GM23338 (cell line): Measurements from ENCODE around the gene AKR1B1. TPM values are rescaled to one million over a fixed set of nuclear protein-coding genes. Genes with fewer than 3 reads are reported as not detected.
A peak's percentile ranks its signal among the peaks of the same experiment; 100 is the strongest.

Source experiments
- ATAC-seq: fragments of 200-7000 bp; cut with Tn5 transposase; 3 replicates; pipeline ENCODE4 v1.9.1; 2020
- DNase-seq: peaks from one replicate; pipeline ENCODE4 v3.0.0-alpha.2; 2015; ENCODE audit warnings: low spot score
- H2AFZ ChIP-seq: fragments of 200-600 bp; sonication (generic); 2 replicates; pipeline ENCODE4 v1.8.0; 2016; ENCODE audit warnings: antibody characterized with exemption, mild to moderate bottlenecking, moderate library complexity
- H3F3A ChIP-seq: fragments of 200-600 bp; sonication (generic); replicated peaks from 2 replicates; pipeline ENCODE4 v1.8.0; 2017; ENCODE audit warnings: antibody characterized with exemption, mixed run types, low read depth
- H3K27ac ChIP-seq: fragments of 200-600 bp; sonication (generic); 2 replicates; pipeline ENCODE4 v1.6.1; 2016; ENCODE audit warnings: low read depth
- H3K27me3 ChIP-seq: fragments of 200-600 bp; sonication (generic); 2 replicates; pipeline ENCODE4 v1.8.0; 2016; ENCODE audit warnings: mild to moderate bottlenecking, mixed run types, moderate library complexity; ENCODE audit not compliant: insufficient read depth
- H3K36me3 ChIP-seq: fragments of 200-600 bp; sonication (generic); 2 replicates; pipeline ENCODE4 v1.8.0; 2016; ENCODE audit warnings: mild to moderate bottlenecking; ENCODE audit not compliant: insufficient read depth
- H3K4me1 ChIP-seq: fragments of 200-600 bp; sonication (generic); 2 replicates; pipeline ENCODE4 v1.8.0; 2016; ENCODE audit warnings: mild to moderate bottlenecking, moderate library complexity; ENCODE audit not compliant: insufficient read depth
- H3K4me2 ChIP-seq: fragments of 200-600 bp; sonication (generic); 2 replicates; pipeline ENCODE4 v1.7.1; 2017; ENCODE audit warnings: mixed run types
- H3K4me3 ChIP-seq: fragments of 200-600 bp; sonication (generic); 2 replicates; pipeline ENCODE4 v1.6.1; 2016; ENCODE audit warnings: mixed run types
- H3K79me2 ChIP-seq: fragments of 200-600 bp; sonication (generic); replicated peaks from 2 replicates; pipeline ENCODE4 v1.8.0; 2017; ENCODE audit warnings: mild to moderate bottlenecking; ENCODE audit not compliant: insufficient read depth
- H3K9me2 ChIP-seq: fragments of 200-600 bp; sonication (generic); 2 replicates; pipeline ENCODE4 v1.8.0; 2017; ENCODE audit not compliant: insufficient read depth
- H4K20me1 ChIP-seq: fragments of 200-600 bp; sonication (generic); replicated peaks from 2 replicates; pipeline ENCODE4 v1.8.0; 2017; ENCODE audit warnings: mild to moderate bottlenecking; ENCODE audit not compliant: insufficient read depth
- H3K27ac Mint-ChIP-seq: 2 replicates; pipeline ENCODE4 v1.8.0; 2020; ENCODE audit warnings: inconsistent platforms, mild to moderate bottlenecking, moderate library complexity, mixed read lengths
- H3K27me3 Mint-ChIP-seq: 3 replicates; pipeline ENCODE4 v1.8.0; 2022; ENCODE audit warnings: low read depth, mild to moderate bottlenecking, moderate library complexity, mixed read lengths, inconsistent platforms; ENCODE audit not compliant: insufficient read depth, poor library complexity
- H3K36me3 Mint-ChIP-seq: 3 replicates; pipeline ENCODE4 v1.8.0; 2021; ENCODE audit warnings: low read depth, mild to moderate bottlenecking, inconsistent platforms, moderate library complexity, mixed read lengths
- H3K4me1 Mint-ChIP-seq: 3 replicates; pipeline ENCODE4 v1.8.0; 2020; ENCODE audit warnings: mild to moderate bottlenecking, inconsistent platforms, mixed read lengths
- H3K4me3 Mint-ChIP-seq: 3 replicates; pipeline ENCODE4 v1.8.0; 2021; ENCODE audit warnings: moderate library complexity, mild to moderate bottlenecking, inconsistent platforms, mixed read lengths
- H3K9me3 Mint-ChIP-seq: 3 replicates; pipeline ENCODE4 v1.8.0; 2020; ENCODE audit warnings: moderate library complexity, mild to moderate bottlenecking, inconsistent platforms, mixed read lengths
- CREB1 ChIP-seq: fragments of 250-450 bp; sonication (Bioruptor Pico); IDR thresholded peaks from 2 replicates; pipeline ENCODE4 v1.5.0; 2020; ENCODE audit warnings: low read depth, mild to moderate bottlenecking, moderate library complexity
- EZH2 ChIP-seq: fragments of 200-600 bp; sonication (generic); IDR thresholded peaks from one replicate; pipeline ENCODE4 v1.8.0; 2017; ENCODE audit warnings: antibody characterized with exemption, mild to moderate bottlenecking, low read depth; ENCODE audit not compliant: unreplicated experiment
- POLR2AphosphoS5 ChIP-seq: IDR thresholded peaks from 2 replicates; pipeline ENCODE4 v1.6.1; 2016; ENCODE audit warnings: antibody characterized with exemption, low read depth
- ZNF114 ChIP-seq: fragments of 250-450 bp; sonication (Bioruptor Pico); IDR thresholded peaks from 2 replicates; pipeline ENCODE4 v1.5.0; 2020; ENCODE audit warnings: mild to moderate bottlenecking, moderate library complexity
- ZNF331 ChIP-seq: fragments of 250-450 bp; sonication (Bioruptor Pico); IDR thresholded peaks from 2 replicates; pipeline ENCODE4 v1.5.0; 2020; ENCODE audit warnings: low read depth, mild to moderate bottlenecking, moderate library complexity
- long read RNA-seq: library from polyadenylated mRNA; unstranded; transcript quantifications from one replicate; pipeline ENCODE4 v2.0.0, GENCODE V29; 2020; ENCODE audit not compliant: unreplicated experiment
- polyA plus RNA-seq: library from polyadenylated mRNA; unstranded; fragments of >200 nt; fragmentation: Nextera tagmentation; extraction: Ambion mirVana; gene quantifications from 2 replicates; pipeline ENCODE4 v1.2.1, GENCODE V29; 2016
- total RNA-seq: library from RNA; depleted of rRNA; stranded (reverse); fragments of >200 nt; shearing (Covaris generic); gene quantifications from 2 replicates; pipeline ENCODE4 v1.2.3, GENCODE V29; 2014; rRNA removed
- TF ChIP-seq, protein P1 (sequence below): IDR thresholded peaks from 2 replicates; pipeline ENCODE4 v1.6.1; 2016; ENCODE audit warnings: antibody characterized with exemption
- TF ChIP-seq, protein P2 (sequence below), 2 experiments: fragments of 200-600 bp in 1 of 2; sonication (generic) in 1 of 2; conservative IDR thresholded peaks; 2 replicates each; pipeline versions ENCODE4 v1.5.1 to v1.6.1; 2016 to 2017; ENCODE audit warnings: antibody characterized with exemption in 2 of 2, low read depth in 2 of 2, mild to moderate bottlenecking in 2 of 2, moderate library complexity in 1 of 2

The AKR1B1 gene
- 132 and 153 TPM in 2 replicates for total RNA-seq
- 138 and 154 TPM in 2 replicates for polyA plus RNA-seq
- long read RNA-seq, transcript AKR1B1-201 (10 exons, 1,409 nt): major isoform, 181 of 202 reads
- long read RNA-seq, partial matches to known transcripts: 11 of 202 reads
- long read RNA-seq, other reads (novel, unspliced or antisense): 9 of 202 reads

DNA sequence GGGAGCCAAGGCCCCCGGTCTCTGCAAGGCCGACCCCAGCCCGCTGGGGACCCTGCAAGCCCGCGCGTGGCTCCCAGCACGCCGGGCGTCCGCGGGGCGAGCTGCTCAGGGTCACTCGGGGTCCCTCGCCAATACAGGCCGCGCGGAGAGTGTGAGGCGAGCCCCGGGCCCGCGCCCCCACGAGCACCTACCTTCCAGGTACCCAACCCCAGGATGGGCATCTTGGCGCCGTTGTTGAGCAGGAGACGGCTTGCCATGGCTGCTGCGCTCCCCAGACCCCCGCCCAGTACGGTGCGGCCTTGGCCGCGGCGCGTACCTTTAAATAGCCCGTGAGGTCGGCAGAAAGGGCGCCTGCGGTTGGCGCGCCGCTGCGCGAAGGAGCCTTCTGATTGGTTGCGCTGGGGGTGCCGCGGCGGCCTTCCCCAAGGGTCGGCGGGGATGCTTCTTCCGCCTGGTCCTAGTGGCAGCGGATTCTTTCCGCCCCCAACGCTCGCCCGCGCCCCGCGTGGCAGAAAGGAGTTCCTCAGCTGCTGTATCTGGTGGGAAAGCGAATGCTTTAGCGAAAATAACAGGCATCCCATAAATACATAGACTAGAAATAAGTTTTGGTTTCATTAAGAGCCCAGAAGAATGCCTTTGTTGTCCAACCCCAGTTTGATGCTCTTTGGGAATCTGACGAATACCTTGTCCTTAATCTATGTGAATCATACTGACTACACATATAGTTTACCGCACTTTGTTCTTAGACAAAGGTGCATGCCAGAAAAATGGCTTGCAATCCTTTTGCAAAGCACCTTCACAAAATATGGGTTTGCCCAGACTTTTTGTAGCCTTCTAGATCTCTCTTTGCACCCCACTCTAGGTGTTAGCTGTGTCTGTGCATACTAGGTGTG is at the start of gene AKR1B1:
AKR1B1 (minus strand) TSS at position 295 of the 893 bp plus-strand sequence; CDS start at position 257, 38 bp downstream.
- Histone ChIP-seq H4K20me1 (0 out of 2 replicates have a peak, but pooled peaks cover 11% of the 10 kb centered on the region), H3K4me1 (no peaks in the 10 kb centered on the region; the same call in 1 of the 2 replicates), H3F3A (no peaks in the 10 kb centered on the region), H2AFZ (peak within 1 kb of the TSS; percentile 90), H3K36me3 (0 out of 2 replicates have a peak, but pooled peaks cover 8% of the 10 kb centered on the region), H3K4me2 (peak within 1 kb of the TSS; percentile 94), H3K27ac (no peak within 1 kb of the TSS), H3K9me2 (peaks cover 8% of the 10 kb centered on the region; the same call in 1 of the 2 replicates), H3K4me3 (peak within 1 kb of the TSS; percentile 88), H3K27me3 (peaks cover 10% of the 10 kb centered on the region), H3K79me2 (peaks cover 41% of the 10 kb centered on the region)
- Mint-ChIP-seq H3K27ac (no peak within 1 kb of the TSS), H3K4me3 (peak within 1 kb of the TSS; percentile 89), H3K9me3 (peaks cover 2% of the 10 kb centered on the region; the same call in 1 of the 3 replicates), H3K36me3 (peaks cover 28% of the 10 kb centered on the region), H3K4me1 (peaks cover 15% of the 10 kb centered on the region), H3K27me3 (peaks cover 11% of the 10 kb centered on the region)
- DNase-seq: peak; percentile 95
- peak; percentile 95 for ATAC-seq
- TF ChIP-seq CREB1 (CRISPR knock-in tag): peak; percentile 74
- peak; percentile 95 for TF ChIP-seq POLR2AphosphoS5
- no peak for TF ChIP-seq EZH2
- TF ChIP-seq, protein P1, sequence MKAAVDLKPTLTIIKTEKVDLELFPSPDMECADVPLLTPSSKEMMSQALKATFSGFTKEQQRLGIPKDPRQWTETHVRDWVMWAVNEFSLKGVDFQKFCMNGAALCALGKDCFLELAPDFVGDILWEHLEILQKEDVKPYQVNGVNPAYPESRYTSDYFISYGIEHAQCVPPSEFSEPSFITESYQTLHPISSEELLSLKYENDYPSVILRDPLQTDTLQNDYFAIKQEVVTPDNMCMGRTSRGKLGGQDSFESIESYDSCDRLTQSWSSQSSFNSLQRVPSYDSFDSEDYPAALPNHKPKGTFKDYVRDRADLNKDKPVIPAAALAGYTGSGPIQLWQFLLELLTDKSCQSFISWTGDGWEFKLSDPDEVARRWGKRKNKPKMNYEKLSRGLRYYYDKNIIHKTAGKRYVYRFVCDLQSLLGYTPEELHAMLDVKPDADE: no peak
- TF ChIP-seq, protein P2, sequence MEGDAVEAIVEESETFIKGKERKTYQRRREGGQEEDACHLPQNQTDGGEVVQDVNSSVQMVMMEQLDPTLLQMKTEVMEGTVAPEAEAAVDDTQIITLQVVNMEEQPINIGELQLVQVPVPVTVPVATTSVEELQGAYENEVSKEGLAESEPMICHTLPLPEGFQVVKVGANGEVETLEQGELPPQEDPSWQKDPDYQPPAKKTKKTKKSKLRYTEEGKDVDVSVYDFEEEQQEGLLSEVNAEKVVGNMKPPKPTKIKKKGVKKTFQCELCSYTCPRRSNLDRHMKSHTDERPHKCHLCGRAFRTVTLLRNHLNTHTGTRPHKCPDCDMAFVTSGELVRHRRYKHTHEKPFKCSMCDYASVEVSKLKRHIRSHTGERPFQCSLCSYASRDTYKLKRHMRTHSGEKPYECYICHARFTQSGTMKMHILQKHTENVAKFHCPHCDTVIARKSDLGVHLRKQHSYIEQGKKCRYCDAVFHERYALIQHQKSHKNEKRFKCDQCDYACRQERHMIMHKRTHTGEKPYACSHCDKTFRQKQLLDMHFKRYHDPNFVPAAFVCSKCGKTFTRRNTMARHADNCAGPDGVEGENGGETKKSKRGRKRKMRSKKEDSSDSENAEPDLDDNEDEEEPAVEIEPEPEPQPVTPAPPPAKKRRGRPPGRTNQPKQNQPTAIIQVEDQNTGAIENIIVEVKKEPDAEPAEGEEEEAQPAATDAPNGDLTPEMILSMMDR (conservative IDR thresholded peaks at IDR 0.05; ENCODE audit: low read depth in 2 of 2): peak; percentile 48 to 53

GRCh38 chr7:134505856-134506255 is 47.0 kb upstream of the AKR1B1 start:
- Histone ChIP-seq H3F3A (no peaks in the 10 kb centered on the region), H3K27me3 (no peaks in the 10 kb centered on the region), H3K4me2 (no peak overlapping the region), H4K20me1 (no peaks in the 10 kb centered on the region), H3K27ac (no peak overlapping the region), H3K9me2 (no peaks in the 10 kb centered on the region), H3K79me2 (no peaks in the 10 kb centered on the region), H2AFZ (no peak overlapping the region), H3K4me3 (no peak overlapping the region), H3K36me3 (no peaks in the 10 kb centered on the region), H3K4me1 (no peaks in the 10 kb centered on the region)
- Mint-ChIP-seq H3K36me3 (no peaks in the 10 kb centered on the region), H3K9me3 (no peaks in the 10 kb centered on the region; the same call in 2 of the 3 replicates), H3K4me3 (no peak overlapping the region), H3K27me3 (peaks cover 1% of the 10 kb centered on the region), H3K4me1 (peaks cover 6% of the 10 kb centered on the region; the same call in 2 of the 3 replicates), H3K27ac (no peak overlapping the region)
- ATAC-seq (no peak), DNase-seq (no peak)
- TF ChIP-seq ZNF114 (no peak), ZNF331 (CRISPR knock-in tag) (no peak)
- TF ChIP-seq, protein P2 (conservative IDR thresholded peaks at IDR 0.05; ENCODE audit: low read depth in 2 of 2): no peak
